Muscle layer of duodenum (tissue), 2 donors: ENCODE measurements around the gene FNDC3B.

Source experiments
- H3K27ac ChIP-seq: one replicate; pipeline ENCODE4 v1.7.0; 2013; ENCODE audit warnings: mild to moderate bottlenecking, low read length
- H3K27me3 ChIP-seq: one replicate; pipeline ENCODE4 v1.7.0; 2013; ENCODE audit warnings: low read depth, mild to moderate bottlenecking, control low read depth, low read length
- H3K36me3 ChIP-seq, 2 donors: one replicate each; pipeline ENCODE4 v1.7.0; 2013; ENCODE audit warnings: low read length in 2 of 2, control low read depth in 1 of 2, mild to moderate bottlenecking in 1 of 2; ENCODE audit not compliant: insufficient read depth in 2 of 2, control insufficient read depth in 1 of 2
- H3K4me1 ChIP-seq, 2 donors: one replicate each; pipeline ENCODE4 v1.7.0; 2013; ENCODE audit warnings: low read length in 2 of 2, mild to moderate bottlenecking in 2 of 2, control low read depth in 1 of 2, moderate library complexity in 1 of 2; ENCODE audit not compliant: insufficient read depth in 2 of 2, control insufficient read depth in 1 of 2
- H3K4me3 ChIP-seq, 2 donors: one replicate each; pipeline ENCODE4 v1.7.0; 2013; ENCODE audit warnings: low read length in 2 of 2, low read depth in 1 of 2, mild to moderate bottlenecking in 1 of 2
- H3K9me3 ChIP-seq, 2 donors: one replicate each; pipeline ENCODE4 v1.7.0; 2013; ENCODE audit warnings: low read length in 2 of 2, control low read depth in 1 of 2, mild to moderate bottlenecking in 1 of 2; ENCODE audit not compliant: control insufficient read depth in 1 of 2
- donor health status: healthy.

FNDC3B gene

GRCh38 chr3:172100482-172100881, 61.1 kb downstream of the FNDC3B start:
- Histone ChIP-seq H3K27me3 (no peaks in the 10 kb centered on the region), H3K27ac (no peak overlapping the region), H3K9me3 (no peaks in the 10 kb centered on the region), H3K4me3 (no peak overlapping the region), H3K4me1 (peaks cover 20 to 74% of the 10 kb centered on the region in 2 donors), H3K36me3 (no peaks in the 10 kb centered on the region)

- Histone ChIP-seq H3K4me3 (no peak overlapping the region), H3K27ac (peak overlapping the region; percentile 9), H3K4me1 (peaks cover 22 to 75% of the 10 kb centered on the region in 2 donors)
Observed at GRCh38 chr3:172101107-172101506, 61.7 kb downstream of the FNDC3B start.

GRCh38 chr3:172102123-172102882, 62.9 kb downstream of the FNDC3B start:
- H3K9me3 ChIP-seq = no peaks in the 10 kb centered on the region
- H3K4me3 ChIP-seq = no peak overlapping the region
- peaks cover 34 to 72% of the 10 kb centered on the region in 2 donors for H3K4me1 ChIP-seq
- H3K27me3 ChIP-seq = no peaks in the 10 kb centered on the region
- no peaks in the 10 kb centered on the region for H3K36me3 ChIP-seq
- peak overlapping the region; percentile 9 for H3K27ac ChIP-seq

More at GRCh38 chr3:172101107-172101506, 61.7 kb downstream of the FNDC3B start:
- Histone ChIP-seq H3K9me3 (no peaks in the 10 kb centered on the region), H3K27me3 (no peaks in the 10 kb centered on the region), H3K36me3 (no peaks in the 10 kb centered on the region)

GRCh38 chr3:172102883-172103310, 63.5 kb downstream of the FNDC3B start:
- Histone ChIP-seq H3K27me3 (no peaks in the 10 kb centered on the region), H3K4me3 (no peak overlapping the region), H3K27ac (no peak overlapping the region), H3K36me3 (no peaks in the 10 kb centered on the region), H3K9me3 (no peaks in the 10 kb centered on the region), H3K4me1 (peaks cover 37 to 73% of the 10 kb centered on the region in 2 donors)

GRCh38 chr3:172103724-172104123, 64.3 kb downstream of the FNDC3B start:
- H3K4me1 ChIP-seq = peaks cover 34 to 72% of the 10 kb centered on the region in 2 donors
- no peak overlapping the region for H3K4me3 ChIP-seq
- no peaks in the 10 kb centered on the region for H3K27me3 ChIP-seq
- peak overlapping the region; percentile 10 for H3K27ac ChIP-seq
- no peaks in the 10 kb centered on the region for H3K36me3 ChIP-seq
- no peaks in the 10 kb centered on the region for H3K9me3 ChIP-seq

- Histone ChIP-seq H3K9me3 (no peaks in the 10 kb centered on the region), H3K27me3 (no peaks in the 10 kb centered on the region), H3K27ac (no peak overlapping the region), H3K36me3 (no peaks in the 10 kb centered on the region), H3K4me1 (peaks cover 30 to 64% of the 10 kb centered on the region in 2 donors), H3K4me3 (no peak overlapping the region)
Observed at GRCh38 chr3:172104471-172105072, 65.2 kb downstream of the FNDC3B start.

- Histone ChIP-seq H3K4me3 (no peak overlapping the region), H3K36me3 (no peaks in the 10 kb centered on the region), H3K9me3 (no peaks in the 10 kb centered on the region), H3K4me1 (peaks cover 30 to 53% of the 10 kb centered on the region in 2 donors), H3K27me3 (no peaks in the 10 kb centered on the region), H3K27ac (peak overlapping the region; percentile 21)
Observed at GRCh38 chr3:172106037-172106954, 66.9 kb downstream of the FNDC3B start.

GRCh38 chr3:172106989-172107388, 67.6 kb downstream of the FNDC3B start:
- Histone ChIP-seq H3K9me3 (no peaks in the 10 kb centered on the region), H3K27ac (peak overlapping the region; percentile 21), H3K36me3 (no peaks in the 10 kb centered on the region), H3K4me3 (no peak overlapping the region), H3K4me1 (peaks cover 30 to 52% of the 10 kb centered on the region in 2 donors), H3K27me3 (no peaks in the 10 kb centered on the region)

GRCh38 chr3:172107403-172107802, 68.0 kb downstream of the FNDC3B start:
- Histone ChIP-seq H3K9me3 (no peaks in the 10 kb centered on the region), H3K27me3 (no peaks in the 10 kb centered on the region), H3K36me3 (no peaks in the 10 kb centered on the region), H3K27ac (peak overlapping the region; percentile 21), H3K4me3 (no peak overlapping the region), H3K4me1 (peaks cover 30 to 48% of the 10 kb centered on the region in 2 donors)

- Histone ChIP-seq H3K27ac (no peak overlapping the region), H3K36me3 (peaks cover 5 to 13% of the 10 kb centered on the region in 2 donors), H3K27me3 (no peaks in the 10 kb centered on the region), H3K4me3 (no peak overlapping the region), H3K9me3 (no peaks in the 10 kb centered on the region), H3K4me1 (peaks cover 17 to 26% of the 10 kb centered on the region in 2 donors)
Observed at GRCh38 chr3:172110127-172110779, 70.9 kb downstream of the FNDC3B start.
